Neural progenitor cell (in vitro differentiated cells): ENCODE data around the gene PCSK1. TPM values are rescaled to one million over a fixed set of nuclear protein-coding genes. Genes with fewer than 3 reads are reported as not detected.

ENCODE experiments used
- DNase-seq: peaks from one replicate; pipeline ENCODE4 v3.0.0-alpha.2; 2016; ENCODE audit warnings: low spot score
- H2AFZ ChIP-seq: fragments of 200-600 bp; sonication (generic); replicated peaks from 2 replicates; pipeline ENCODE4 v1.6.1; 2016; ENCODE audit warnings: antibody characterized with exemption
- H3F3A ChIP-seq: fragments of 200-600 bp; sonication (generic); 2 replicates; pipeline ENCODE4 v1.6.1; 2016; ENCODE audit warnings: antibody characterized with exemption, low read depth
- H3K27ac ChIP-seq: fragments of 200-600 bp; sonication (generic); 2 replicates; pipeline ENCODE4 v1.5.1; 2016; ENCODE audit warnings: mild to moderate bottlenecking
- H3K27me3 ChIP-seq: fragments of 200-600 bp; sonication (generic); 2 replicates; pipeline ENCODE4 v1.6.1; 2016; ENCODE audit warnings: mild to moderate bottlenecking, moderate library complexity
- H3K36me3 ChIP-seq: fragments of 200-600 bp; sonication (generic); 2 replicates; pipeline ENCODE4 v1.5.1; 2016
- H3K4me1 ChIP-seq: fragments of 200-600 bp; sonication (generic); 2 replicates; pipeline ENCODE4 v1.6.1; 2016; ENCODE audit warnings: mixed run types
- H3K4me2 ChIP-seq: fragments of 200-600 bp; sonication (generic); 2 replicates; pipeline ENCODE4 v1.6.1; 2016
- H3K4me3 ChIP-seq: fragments of 200-600 bp; sonication (generic); 2 replicates; pipeline ENCODE4 v1.5.1; 2016
- H3K79me2 ChIP-seq: fragments of 200-600 bp; sonication (generic); 2 replicates; pipeline ENCODE4 v1.6.1; 2016; ENCODE audit warnings: low read depth
- H3K9ac ChIP-seq: fragments of 200-600 bp; sonication (generic); 2 replicates; pipeline ENCODE4 v1.6.1; 2016
- H3K9me3 ChIP-seq: fragments of 200-600 bp; sonication (generic); 2 replicates; pipeline ENCODE4 v1.5.1; 2016; ENCODE audit warnings: low read depth
- H4K20me1 ChIP-seq: fragments of 200-600 bp; sonication (generic); 2 replicates; pipeline ENCODE4 v1.6.1; 2016; ENCODE audit warnings: low read depth
- H3K27ac Mint-ChIP-seq: 3 replicates; pipeline ENCODE4 v1.8.0; 2021; ENCODE audit warnings: mixed read lengths
- H3K27me3 Mint-ChIP-seq: 2 replicates; pipeline ENCODE4 v1.8.0; 2022; ENCODE audit warnings: low read depth, mild to moderate bottlenecking, inconsistent platforms, moderate library complexity, mixed read lengths; ENCODE audit not compliant: insufficient read depth
- H3K36me3 Mint-ChIP-seq: 3 replicates; pipeline ENCODE4 v1.8.0; 2021; ENCODE audit warnings: mixed read lengths
- H3K4me1 Mint-ChIP-seq: 3 replicates; pipeline ENCODE4 v1.8.0; 2021; ENCODE audit warnings: mixed read lengths
- H3K4me3 Mint-ChIP-seq: 3 replicates; pipeline ENCODE4 v1.8.0; 2021; ENCODE audit warnings: mild to moderate bottlenecking, moderate library complexity, mixed read lengths
- H3K9me3 Mint-ChIP-seq: 3 replicates; pipeline ENCODE4 v1.8.0; 2020; ENCODE audit warnings: mixed read lengths
- CTCF ChIP-seq: fragments of 200-600 bp; sonication (generic); IDR thresholded peaks from 2 replicates; pipeline ENCODE4 v1.5.1; 2017; ENCODE audit warnings: antibody characterized with exemption, mild to moderate bottlenecking
- EZH2 ChIP-seq: fragments of 200-600 bp; sonication (generic); IDR thresholded peaks from 2 replicates; pipeline ENCODE4 v1.6.1; 2017; ENCODE audit warnings: antibody characterized with exemption, mild to moderate bottlenecking, moderate library complexity
- EZH2phosphoT487 ChIP-seq: fragments of 200-600 bp; sonication (generic); IDR thresholded peaks from 2 replicates; pipeline ENCODE4 v1.6.1; 2017; ENCODE audit warnings: antibody characterized with exemption
- total RNA-seq: library from RNA; depleted of rRNA; stranded (reverse); fragments of >200 nt; gene quantifications from 2 replicates; pipeline ENCODE4 v1.2.3, GENCODE V29; 2015; ENCODE audit warnings: low replicate concordance

The PCSK1 gene
- total RNA-seq, 1 donor from 2014 or later = 3.9 TPM

GRCh38 chr5:96388176-96388575 is 44.9 kb downstream of the PCSK1 start:
- no peak overlapping the region for H3K4me2 ChIP-seq
- no peaks in the 10 kb centered on the region for H3K9me3 ChIP-seq
- no peak overlapping the region for H3K27ac ChIP-seq
- Mint-ChIP-seq H3K4me3 (no peak overlapping the region), H3K27ac (no peak overlapping the region), H3K4me1 (no peaks in the 10 kb centered on the region), H3K36me3 (no peaks in the 10 kb centered on the region), H3K27me3 (peaks cover 2% of the 10 kb centered on the region), H3K9me3 (no peaks in the 10 kb centered on the region)
- no peaks in the 10 kb centered on the region for H3K27me3 ChIP-seq
- H2AFZ ChIP-seq = no peak overlapping the region
- H3K4me3 ChIP-seq = no peak overlapping the region
- H3K4me1 ChIP-seq = no peaks in the 10 kb centered on the region
- DNase-seq = no peak
- H3K79me2 ChIP-seq = no peaks in the 10 kb centered on the region
- TF ChIP-seq CTCF (no peak), EZH2phosphoT487 (no peak), EZH2 (no peak)
- no peaks in the 10 kb centered on the region for H4K20me1 ChIP-seq
- H3K9ac ChIP-seq = no peak overlapping the region
- H3F3A ChIP-seq = no peaks in the 10 kb centered on the region
- no peaks in the 10 kb centered on the region for H3K36me3 ChIP-seq

- Histone ChIP-seq H3K36me3 (no peaks in the 10 kb centered on the region), H3K4me1 (no peaks in the 10 kb centered on the region), H3K4me2 (no peak overlapping the region), H4K20me1 (no peaks in the 10 kb centered on the region), H3K4me3 (no peak overlapping the region), H3K9ac (no peak overlapping the region), H3K27ac (no peak overlapping the region), H3F3A (no peaks in the 10 kb centered on the region), H3K79me2 (no peaks in the 10 kb centered on the region), H2AFZ (no peak overlapping the region), H3K9me3 (no peaks in the 10 kb centered on the region), H3K27me3 (no peaks in the 10 kb centered on the region)
- TF ChIP-seq CTCF (no peak), EZH2 (no peak), EZH2phosphoT487 (no peak)
- H3K4me3 Mint-ChIP-seq = no peak overlapping the region
- no peaks in the 10 kb centered on the region for H3K9me3 Mint-ChIP-seq
- DNase-seq = no peak
- peaks cover 2% of the 10 kb centered on the region for H3K27me3 Mint-ChIP-seq
- H3K4me1 Mint-ChIP-seq = no peaks in the 10 kb centered on the region
- H3K27ac Mint-ChIP-seq = no peak overlapping the region
- H3K36me3 Mint-ChIP-seq = no peaks in the 10 kb centered on the region
Measured at GRCh38 chr5:96387616-96388015, 45.4 kb downstream of the PCSK1 start.

GRCh38 chr5:96385538-96385937 is 47.5 kb downstream of the PCSK1 start:
- Mint-ChIP-seq H3K27ac (no peak overlapping the region), H3K4me3 (no peak overlapping the region), H3K9me3 (no peaks in the 10 kb centered on the region), H3K27me3 (peaks cover 2% of the 10 kb centered on the region), H3K4me1 (no peaks in the 10 kb centered on the region), H3K36me3 (no peaks in the 10 kb centered on the region)
- Histone ChIP-seq H4K20me1 (no peaks in the 10 kb centered on the region), H3K4me3 (no peak overlapping the region), H3K27me3 (no peaks in the 10 kb centered on the region), H2AFZ (no peak overlapping the region), H3K79me2 (no peaks in the 10 kb centered on the region), H3K27ac (no peak overlapping the region), H3K36me3 (no peaks in the 10 kb centered on the region), H3K4me2 (no peak overlapping the region), H3K9ac (no peak overlapping the region), H3K9me3 (no peaks in the 10 kb centered on the region), H3K4me1 (no peaks in the 10 kb centered on the region), H3F3A (no peaks in the 10 kb centered on the region)
- TF ChIP-seq EZH2 = no peak
- TF ChIP-seq EZH2phosphoT487 = no peak
- no peak for TF ChIP-seq CTCF
- DNase-seq = no peak
